B cell (primary cell): ENCODE results near the gene TMEM209. TPM values are rescaled to one million over a fixed set of nuclear protein-coding genes. Genes with fewer than 3 reads are reported as not detected.

Source experiments
- ATAC-seq: fragments of 200-7000 bp; cut with Tn5 transposase; one replicate; pipeline ENCODE4 v1.10.0; 2021; ENCODE audit warnings: low read depth, mild to moderate bottlenecking, moderate number of reproducible peaks, moderate library complexity
- CTCF ChIA-PET: fragments of 350-600 bp; sonication (Branson Sonifier 250); formaldehyde crosslinking; loops from one replicate; lab custom pipeline; 2021; ENCODE audit warnings: antibody characterized with exemption, inconsistent platforms; lab: Charles Lee
- POLR2A ChIA-PET: fragments of 350-600 bp; sonication (Branson Sonifier 250); formaldehyde crosslinking; loops from one replicate; lab custom pipeline; 2021; ENCODE audit warnings: antibody characterized with exemption; lab: Charles Lee
- DNase-seq: peaks from one replicate; pipeline ENCODE4 v3.0.0; 2013
- H2AFZ ChIP-seq: 2 replicates; pipeline ENCODE4 v1.6.1; 2012; ENCODE audit warnings: mild to moderate bottlenecking, low read depth, low read length; ENCODE audit not compliant: insufficient read depth, poor library complexity, severe bottlenecking
- H3K27ac ChIP-seq, 2 donors: 1 replicate in 1 of 2; 2 replicates in 1 of 2; pipeline ENCODE4 v1.5.1; 2012 to 2013; ENCODE audit warnings: low read length in 2 of 2, mild to moderate bottlenecking in 2 of 2, moderate library complexity in 1 of 2
- H3K27me3 ChIP-seq, 4 experiments: fragments of 200-600 bp in 1 of 4; sonication (generic) in 1 of 4; replicated peaks in 1 of 4; 1 replicate in 2 of 4; 2 replicates in 2 of 4; pipeline versions ENCODE4 v1.6.1 to v1.7.0; 2013 to 2016; ENCODE audit warnings: low read length in 3 of 4, mild to moderate bottlenecking in 2 of 4, mixed read lengths in 1 of 4, moderate library complexity in 1 of 4; ENCODE audit not compliant: insufficient read depth in 4 of 4, control insufficient read depth in 3 of 4; ENCODE audit errors: control extremely low read depth in 1 of 4
- H3K36me3 ChIP-seq, 2 experiments: replicated peaks in 1 of 2; 1 replicate in 1 of 2; 2 replicates in 1 of 2; pipeline versions ENCODE4 v1.6.1 to v1.7.1; 2013; ENCODE audit warnings: low read length in 1 of 2; ENCODE audit not compliant: insufficient read depth in 2 of 2, control insufficient read depth in 1 of 2; ENCODE audit errors: control extremely low read depth in 1 of 2, extremely low read depth in 1 of 2
- H3K4me1 ChIP-seq, 2 donors: fragments of 200-600 bp in 1 of 2; sonication (generic) in 1 of 2; 1 replicate in 1 of 2; 2 replicates in 1 of 2; pipeline versions ENCODE4 v1.5.1 to v1.6.1; 2013 to 2017; ENCODE audit warnings: low read length in 2 of 2; ENCODE audit not compliant: control insufficient read depth in 2 of 2, insufficient read depth in 2 of 2
- H3K4me2 ChIP-seq: replicated peaks from 2 replicates; pipeline ENCODE3; 2012; ENCODE audit warnings: mild to moderate bottlenecking, low read depth, low read length; ENCODE audit not compliant: poor library complexity, severe bottlenecking
- H3K4me3 ChIP-seq, 5 experiments: fragments of 200-600 bp in 1 of 5; sonication (generic) in 1 of 5; 1 replicate in 3 of 5; 2 replicates in 2 of 5; pipeline versions ENCODE4 v1.5.1 to v1.7.0; 2011 to 2016; ENCODE audit warnings: low read length in 4 of 5, mild to moderate bottlenecking in 4 of 5, low read depth in 2 of 5, control low read depth in 1 of 5, moderate library complexity in 1 of 5; ENCODE audit not compliant: insufficient read depth in 1 of 5; ENCODE audit errors: control extremely low read depth in 1 of 5, extremely low read depth in 1 of 5
- H3K79me2 ChIP-seq: fragments of 200-600 bp; sonication (generic); one replicate; pipeline ENCODE4 v1.6.0; 2016; ENCODE audit warnings: low read length; ENCODE audit not compliant: control insufficient read depth, insufficient read depth
- H3K9ac ChIP-seq: fragments of 200-600 bp; sonication (generic); 2 replicates; pipeline ENCODE4 v1.6.1; 2017; ENCODE audit warnings: mild to moderate bottlenecking, low read length, moderate library complexity
- H3K9me3 ChIP-seq, 3 donors: one replicate each; pipeline versions ENCODE4 v1.6.1 to v1.7.1; 2013; ENCODE audit warnings: low read length in 2 of 3; ENCODE audit not compliant: control insufficient read depth in 2 of 3, insufficient read depth in 1 of 3; ENCODE audit errors: control extremely low read depth in 1 of 3
- H4K20me1 ChIP-seq: 2 replicates; pipeline ENCODE4 v1.6.0; 2012; ENCODE audit warnings: mild to moderate bottlenecking, low read length; ENCODE audit not compliant: insufficient read depth, control insufficient read depth, poor library complexity, severe bottlenecking
- H3K27ac Mint-ChIP-seq: one replicate; pipeline ENCODE4 v1.8.0; 2021; ENCODE audit warnings: mixed read lengths
- H3K27me3 Mint-ChIP-seq: one replicate; pipeline ENCODE4 v1.8.0; 2021; ENCODE audit warnings: mixed read lengths
- H3K4me1 Mint-ChIP-seq: one replicate; pipeline ENCODE4 v1.8.0; 2021; ENCODE audit warnings: mixed read lengths
- H3K4me3 Mint-ChIP-seq: one replicate; pipeline ENCODE4 v1.8.0; 2021; ENCODE audit warnings: mixed read lengths
- H3K9me3 Mint-ChIP-seq: one replicate; pipeline ENCODE4 v1.8.0; 2022; ENCODE audit warnings: mixed read lengths; ENCODE audit not compliant: insufficient read depth
- CTCF ChIP-seq: fragments of 200-600 bp; IDR thresholded peaks from one replicate; pipeline ENCODE4 v1.8.0; 2022; ENCODE audit warnings: antibody characterized with exemption, mild to moderate bottlenecking
- EZH2 ChIP-seq: IDR thresholded peaks from 2 replicates; pipeline ENCODE4 v1.6.1; 2012; ENCODE audit warnings: borderline replicate concordance, low read depth, mild to moderate bottlenecking, moderate library complexity, low read length; ENCODE audit not compliant: insufficient read depth, poor library complexity, severe bottlenecking
- WGBS: methylation state at CpG from one replicate; pipeline ENCODE4 v1.1.5; 2013; ENCODE audit warnings: missing lambda C conversion rate; ENCODE audit not compliant: insufficient coverage; 5-methylcytosine and 5-hydroxymethylcytosine counted together
- intact Hi-C: fragments of 100-400 bp; cut with micrococcal nuclease; formaldehyde crosslinking; loops from one replicate; pipeline ENCODE4 v1.10.0; 2022
- polyA minus RNA-seq: library from RNA; depleted of rRNA, polyadenylated mRNA; stranded (reverse); fragments of >200 nt; gene quantifications from 2 replicates; pipeline ENCODE4 v1.2.3, GENCODE V29; 2012
- polyA plus RNA-seq: library from polyadenylated mRNA; depleted of rRNA; stranded (reverse); fragments of >200 nt; gene quantifications from 2 replicates; pipeline ENCODE4 v1.2.3, GENCODE V29; 2012
- total RNA-seq, 2 donors: library from RNA; stranded (reverse); fragments of 120-200 nt in 1 of 2; gene quantifications; 1 replicate in 1 of 2; 2 replicates in 1 of 2; pipeline versions ENCODE4 v1.2.3 to v1.2.4, GENCODE V29; 2013 to 2022

Gene TMEM209
- 33.2 and 35.8 TPM in 2 replicates for total RNA-seq
- 18.9 TPM for total RNA-seq (2013)
- polyA plus RNA-seq: 15.8 and 16.5 TPM in 2 replicates
- polyA minus RNA-seq: 12.2 and 19.4 TPM in 2 replicates

DNA sequence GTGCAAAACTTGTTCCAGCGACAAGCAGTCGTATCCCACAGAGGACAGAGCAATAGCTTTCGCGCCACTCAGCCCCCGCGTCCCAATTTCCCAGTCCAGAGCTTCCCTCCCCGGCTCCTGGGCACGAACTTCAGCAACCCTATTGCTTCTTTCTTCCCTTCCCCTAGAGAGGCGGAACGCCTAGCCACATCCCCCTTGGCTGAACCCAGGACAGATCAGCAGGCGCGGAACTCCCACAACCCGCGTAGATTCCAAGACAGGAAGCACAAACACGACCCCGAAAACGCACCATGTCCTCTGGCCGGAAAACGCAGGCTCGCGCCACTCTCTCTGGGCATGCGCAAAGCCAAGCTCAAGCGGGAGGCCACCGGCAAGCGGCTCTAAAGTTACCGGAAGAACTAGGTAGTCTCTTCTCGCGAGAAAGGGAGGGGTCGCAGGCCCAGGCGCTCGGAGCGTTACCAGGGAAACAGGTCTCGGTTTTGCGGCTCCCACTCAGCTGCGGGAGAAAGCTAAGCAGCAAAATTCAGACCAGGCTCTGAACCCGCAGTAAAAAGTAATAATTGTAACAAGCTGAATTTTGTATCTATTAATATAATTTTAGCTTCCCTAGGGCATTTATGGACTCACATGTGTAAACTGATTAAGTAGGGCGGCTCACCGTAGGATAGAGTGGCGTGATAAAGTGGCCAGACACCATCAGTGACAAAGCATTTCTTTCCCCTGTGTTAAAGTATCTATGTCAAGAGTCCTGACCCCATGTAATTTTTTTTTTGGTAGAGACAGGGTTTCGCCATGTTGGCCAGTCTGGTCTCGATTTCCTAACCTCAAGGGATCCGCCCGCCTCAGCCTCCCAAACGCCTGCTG, at the start of gene TMEM209:
Gene TMEM209 (minus strand): TSS at position 323 of the 864 bp plus-strand sequence. CDS start 31 bp downstream, at position 292.
- Histone ChIP-seq H3K79me2 (peaks cover 19% of the 10 kb centered on the region), H3K4me1 (peaks cover 4 to 14% of the 10 kb centered on the region in 2 donors), H3K4me3 (peak within 1 kb of the TSS; percentile 83 to 100 (median 89)), H4K20me1 (no peaks in the 10 kb centered on the region), H3K9me3 (peaks cover 0 to 10% (median 0%) of the 10 kb centered on the region in 3 donors), H3K36me3 (peaks cover 5 to 15% of the 10 kb centered on the region in 2 experiments), H2AFZ (peak within 1 kb of the TSS; percentile 94), H3K9ac (peak within 1 kb of the TSS; percentile 97), H3K27me3 (no peaks in the 10 kb centered on the region), H3K4me2 (peak within 1 kb of the TSS; percentile 85), H3K27ac (peak within 1 kb of the TSS; percentile 86 to 87)
- Mint-ChIP-seq H3K27me3 (peaks cover 6% of the 10 kb centered on the region), H3K4me1 (peaks cover 15% of the 10 kb centered on the region), H3K9me3 (no peaks in the 10 kb centered on the region), H3K4me3 (peak within 1 kb of the TSS; percentile 97), H3K27ac (peak within 1 kb of the TSS; percentile 96)
- ATAC-seq (peak; percentile 97), DNase-seq (peak; percentile 96)
- intact Hi-C loops: loop anchor here (1.0 to 10.0 kb wide), 5 partner anchors 55 to 553 kb away; partner anchors contain the start of genes KLF14, KLHDC10 and UBE2H
- WGBS: 6% methylated on average over 35 of the region's 44 CpGs
- CTCF ChIA-PET: interaction anchor here (1.1 to 2.4 kb wide), 5 partner anchors 12 to 553 kb away, joined by 3 to 9 read pairs (median 5); partner anchors contain the start of gene KLHDC10
- POLR2A ChIA-PET: interaction anchor here (0.5 to 1.5 kb wide), 10 partner anchors 14 to 463 kb away, joined by 3 to 12 read pairs (median 4); partner anchors contain the start of genes CEP41 and KLHDC10
- TF ChIP-seq CTCF (no peak), EZH2 (no peak)
